Heart right ventricle (tissue), 16 donors: ENCODE measurements around the gene TM9SF3. TPM values are rescaled to one million over a fixed set of nuclear protein-coding genes. Genes with fewer than 3 reads are reported as not detected.
A peak's percentile ranks its signal among the peaks of the same experiment; 100 is the strongest.
"Not testable (repeated sequence)": the region's sequence is repeated elsewhere in the genome, so short reads cannot be mapped to it uniquely, and the experiment has no call there.

Experiments
- ATAC-seq, 8 donors: fragments of 200-7000 bp; cut with Tn5 transposase; one replicate each; pipeline ENCODE4 v1.9.1; 2020; ENCODE audit warnings: mild to moderate bottlenecking in 8 of 8, moderate library complexity in 8 of 8, moderate number of reproducible peaks in 1 of 8
- DNase-seq, 2 donors: peaks; one replicate each; pipeline ENCODE4 v3.0.0-alpha.2; 2020
- H3K27ac ChIP-seq, 10 donors: fragments of 200-600 bp; sonication (generic) in 2 of 10; one replicate each; pipeline versions ENCODE4 v1.5.0 to v1.8.0; 2020 to 2022; ENCODE audit warnings: mild to moderate bottlenecking in 3 of 10
- H3K27me3 ChIP-seq, 7 donors: fragments of 200-600 bp; one replicate each; pipeline ENCODE4 v1.8.0; 2021 to 2022; ENCODE audit warnings: mild to moderate bottlenecking in 2 of 7
- H3K36me3 ChIP-seq, 9 donors: fragments of 200-600 bp; sonication (generic) in 1 of 9; one replicate each; pipeline versions ENCODE4 v1.5.0 to v1.8.0; 2020 to 2022; ENCODE audit warnings: mild to moderate bottlenecking in 2 of 9
- H3K4me1 ChIP-seq, 9 donors: fragments of 200-600 bp; sonication (generic) in 1 of 9; one replicate each; pipeline versions ENCODE4 v1.5.0 to v1.8.0; 2020 to 2022; ENCODE audit warnings: mild to moderate bottlenecking in 4 of 9
- H3K4me3 ChIP-seq, 10 donors: fragments of 200-600 bp; sonication (generic) in 2 of 10; one replicate each; pipeline versions ENCODE4 v1.5.0 to v1.8.0; 2020 to 2022; ENCODE audit warnings: mild to moderate bottlenecking in 7 of 10, moderate library complexity in 2 of 10
- H3K9me3 ChIP-seq, 11 donors: fragments of 200-600 bp in 10 of 11; sonication (generic) in 2 of 11; one replicate each; pipeline versions ENCODE4 v1.5.0 to v1.8.0; 2013 to 2022; ENCODE audit warnings: mild to moderate bottlenecking in 2 of 11, control low read depth in 1 of 11, moderate library complexity in 1 of 11
- CTCF ChIP-seq, 9 donors: fragments of 200-600 bp; sonication (generic) in 2 of 9; IDR thresholded peaks; one replicate each; pipeline versions ENCODE4 v1.5.0 to v1.8.0; 2021 to 2022; ENCODE audit warnings: antibody characterized with exemption in 9 of 9, mild to moderate bottlenecking in 5 of 9, moderate library complexity in 1 of 9
- WGBS, 2 donors: extraction: QIAGEN DNeasy Blood & Tissue Kit; methylation state at CpG; one replicate each; pipeline ENCODE4 v1.1.7; 2013; ENCODE audit warnings: inconsistent platforms in 1 of 2; 5-methylcytosine and 5-hydroxymethylcytosine counted together
- intact Hi-C, 10 donors: fragments of 100-400 bp; cut with DNase I; formaldehyde crosslinking; loops; one replicate each; pipeline versions ENCODE4 v1.11.1 to v1.14.2; 2022
- polyA plus RNA-seq, 2 donors: library from polyadenylated mRNA; stranded (reverse); fragments of 200-250 nt; gene quantifications; one replicate each; pipeline ENCODE4 v1.2.3, GENCODE V29; 2013
- total RNA-seq, 10 donors: library from RNA; stranded (reverse); fragmentation: NEBNext Ultra II Directional in 3 of 10; extraction: Animal tissue kit (Norgen Biotek cat#: 25700) in 3 of 10; gene quantifications; one replicate each; pipeline versions ENCODE4 v1.2.1 to v1.2.4, GENCODE V29; 2021 to 2023
- donor health status: Arrhythmogenic right ventricular cardiomyopathy.
- donor health status: ischemic (EF 13 %, LVEDD 7.1; RV severe dilation, severe dysfunction).
- donor health status: healthy with polysubstance abuse.
- donor health status: DM: no; HTN: yes; CAD: no.
- donor health status: DM: no; HTN: no; CAD: no.
- donor health status: ischemic (EF 25% LVEDD 6.9; RV normal size, moderate dysfunction).
- donor health status: ischemic (EF 25% LVEDD 5.7; RV mildly dilated, moderate dysfunction).
- donor health status: healthy.
- donor health status: DM: yes; HTN: yes; CAD: no.
- donor health status: Ischemic cardiomyopathy.
- donor health status: ischemic (EF 35%, LVEDD 5.7; RV mildly dilated, moderate dysfunction).
- donor health status: nonischemic (EF 11% LVEDD 7.7; RV severe dilation, severe dysfunction).
- donor health status: DM: yes; HTN: yes; CAD: no.
- donor health status: PGD.
- donor health status: ischemic (EF 29% LVEDD 5.4; RV normal size, mild dysfunction).
- donor health status: nonischemic (EF 23%, LVEDD 6.1; RV moderate dilation, normal function).

The TM9SF3 gene
- total and polyA plus RNA-seq, 12 donors = 17.5 to 83.9 (median 60.8) TPM

GRCh38 chr10:96560489-96560888 lies 26.3 kb downstream of the TM9SF3 start:
- H3K27me3 ChIP-seq = no peaks in the 10 kb centered on the region
- no peaks in the 10 kb centered on the region for H3K9me3 ChIP-seq
- intact Hi-C loops = no loop called here
- H3K27ac ChIP-seq = no peak overlapping the region
- ATAC-seq (no peak), DNase-seq (no peak)
- no peak overlapping the region for H3K4me3 ChIP-seq
- no peak for TF ChIP-seq CTCF (IDR thresholded peaks at IDR 0.05)
- WGBS, 2 donors = 98% methylated on average over 2 of the region's 2 CpGs
- H3K36me3 ChIP-seq = peaks cover 0 to 93% (median 28%) of the 10 kb centered on the region in 9 donors
- peaks cover 0 to 14% (median 0%) of the 10 kb centered on the region in 9 donors for H3K4me1 ChIP-seq

- 43 to 66% methylated on average over 1 of the region's 1 CpG for WGBS, 2 donors
- intact Hi-C loops = loop anchor here in 1 of 10 donors (10.0 kb wide), 1 partner anchor 161 kb away; no protein-coding TSS in a partner anchor
- H3K4me3 ChIP-seq = no peak overlapping the region
- H3K27me3 ChIP-seq = no peaks in the 10 kb centered on the region
- no peak for DNase-seq
- peak in 8 of 9 donors; percentile 15 to 66 (median 51) for TF ChIP-seq CTCF (IDR thresholded peaks at IDR 0.05)
- ATAC-seq = peak in 1 of 8 donors; percentile 33
- H3K9me3 ChIP-seq = no peaks in the 10 kb centered on the region
- peaks cover 0 to 3% (median 0%) of the 10 kb centered on the region in 9 donors for H3K4me1 ChIP-seq
- H3K36me3 ChIP-seq = peaks cover 0 to 90% (median 32%) of the 10 kb centered on the region in 9 donors
- H3K27ac ChIP-seq = no peak overlapping the region
Measured at GRCh38 chr10:96556003-96556402, 30.8 kb downstream of the TM9SF3 start.

GRCh38 chr10:96555330-96555729 lies 31.5 kb downstream of the TM9SF3 start:
- no peak overlapping the region for H3K27ac ChIP-seq
- no peaks in the 10 kb centered on the region for H3K9me3 ChIP-seq
- H3K4me3 ChIP-seq = no peak overlapping the region
- DNase-seq (no peak), ATAC-seq (no peak)
- intact Hi-C loops = loop anchor here in 1 of 10 donors (10.0 kb wide), 1 partner anchor 161 kb away; no protein-coding TSS in a partner anchor
- H3K36me3 ChIP-seq = peaks cover 0 to 90% (median 37%) of the 10 kb centered on the region in 9 donors
- no peaks in the 10 kb centered on the region for H3K4me1 ChIP-seq
- no peak for TF ChIP-seq CTCF (IDR thresholded peaks at IDR 0.05)
- WGBS, 2 donors = 90 to 92% methylated on average over 3 of the region's 3 CpGs
- no peaks in the 10 kb centered on the region for H3K27me3 ChIP-seq

- WGBS, 2 donors = 68 to 72% methylated on average over 5 of the region's 5 CpGs
- H3K4me1 ChIP-seq = no peaks in the 10 kb centered on the region
- H3K27me3 ChIP-seq = no peaks in the 10 kb centered on the region
- H3K9me3 ChIP-seq = no peaks in the 10 kb centered on the region
- peaks cover 0 to 100% (median 35%) of the 10 kb centered on the region in 9 donors for H3K36me3 ChIP-seq
- no peak for TF ChIP-seq CTCF (IDR thresholded peaks at IDR 0.05)
- no peak overlapping the region for H3K4me3 ChIP-seq
- intact Hi-C loops = no loop called here
- no peak for ATAC-seq
- peak in 1 of 2 donors; percentile 48 for DNase-seq
- no peak overlapping the region for H3K27ac ChIP-seq
Measured at GRCh38 chr10:96548589-96548988, 38.2 kb downstream of the TM9SF3 start.

- H3K27me3 ChIP-seq, DNase-seq, H3K27ac ChIP-seq, H3K9me3 ChIP-seq, intact Hi-C loops, H3K4me3 ChIP-seq, H3K4me1 ChIP-seq, ATAC-seq: not testable (repeated sequence)
- peaks cover 0 to 100% (median 31%) of the 10 kb centered on the region in 9 donors for H3K36me3 ChIP-seq
- WGBS, 2 donors = 92 to 93% methylated on average over 10 of the region's 10 CpGs
Measured at GRCh38 chr10:96545558-96545957, 41.3 kb downstream of the TM9SF3 start.
